Stimulated activated CD4-positive, alpha-beta T cell treated with anti-CD3 and anti-CD28 coated beads, TNF-alpha, amount 100 ng/mL, for 1 hour (primary cell): ENCODE data around the gene IFNA14.
"Not testable (repeated sequence)": the region's sequence is repeated elsewhere in the genome, so short reads cannot be mapped to it uniquely, and the experiment has no call there.

Experiments used
- DNase-seq, 3 donors: peaks; one replicate each; pipeline ENCODE4 v3.0.0-alpha.2; 2020; ENCODE audit warnings: low read depth in 3 of 3, low spot score in 1 of 3

IFNA14 gene

DNA sequence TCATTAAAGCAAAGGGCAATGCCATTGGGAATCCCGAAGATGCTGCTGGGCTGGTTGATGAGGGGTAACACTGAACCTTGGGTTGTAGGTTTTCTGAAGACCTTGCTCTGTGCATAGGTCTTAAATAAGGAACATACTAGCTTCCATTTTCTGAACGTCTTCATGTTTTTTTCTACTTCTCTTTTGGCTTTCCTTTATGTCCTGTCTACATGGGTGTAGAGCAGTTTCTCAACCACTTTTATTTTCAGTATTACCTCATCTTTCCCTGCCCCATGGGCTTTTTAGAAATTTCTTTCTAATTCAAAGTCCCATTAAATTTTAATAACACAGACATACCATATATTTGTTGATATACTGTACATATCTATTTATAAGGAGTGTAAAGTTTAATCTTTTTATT lies at the start of gene IFNA14:
Gene IFNA14, minus strand, starts transcription at position 95 of the 400 bp plus-strand sequence. Its CDS starts 70 bp downstream, at position 25.
- DNase-seq, result no peak

- no peak for DNase-seq
Observed at GRCh38 chr9:21287280-21287679, 47.5 kb upstream of the IFNA14 start.

DNA sequence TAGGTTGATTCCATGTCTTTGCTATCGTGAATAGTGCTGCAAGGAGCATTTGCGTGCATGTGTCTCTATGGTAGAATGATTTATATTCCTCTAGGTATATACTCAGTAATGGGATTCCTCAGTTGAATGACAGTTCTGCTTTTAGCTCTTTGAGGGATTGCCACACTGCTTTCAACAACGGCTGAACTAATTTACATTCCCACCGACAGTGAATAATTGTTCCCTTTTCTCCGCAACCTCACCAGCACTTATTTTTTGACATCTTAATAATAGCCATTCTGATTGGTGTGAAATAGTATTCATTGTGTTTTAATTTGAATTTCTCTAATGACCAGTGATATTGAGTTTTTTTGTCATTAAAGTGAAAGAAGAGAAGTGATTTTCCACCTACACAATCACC lies 46.9 kb upstream of the IFNA14 start:
- DNase-seq, result no peak

- no peak for DNase-seq
Observed at GRCh38 chr9:21286099-21286498, 46.3 kb upstream of the IFNA14 start.

DNA sequence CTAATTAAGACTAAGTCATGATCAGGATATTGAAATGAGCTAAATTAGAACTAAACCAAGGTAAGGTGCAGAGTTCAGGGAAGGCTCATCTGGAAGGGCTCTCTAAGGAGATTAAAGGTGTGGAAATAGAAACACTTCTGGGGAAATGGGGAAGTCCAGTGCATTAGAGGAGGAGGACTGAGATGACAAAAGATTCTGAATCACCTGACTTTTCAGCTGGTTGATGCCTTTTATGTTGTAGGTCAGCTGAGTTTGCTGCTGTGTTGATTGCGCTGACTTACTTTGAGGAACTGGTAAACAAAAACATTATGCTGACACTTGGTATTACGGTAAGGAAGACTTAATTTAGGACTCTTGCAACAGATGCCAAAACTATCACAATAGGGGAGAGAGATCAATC lies 41.5 kb upstream of the IFNA14 start:
- DNase-seq, result no peak

GRCh38 chr9:21268347-21268657 lies 28.5 kb upstream of the IFNA14 start:
- DNase-seq, result no peak

- DNase-seq, result no peak
Observed at GRCh38 chr9:21267485-21268346, 27.9 kb upstream of the IFNA14 start.

GRCh38 chr9:21266733-21267484 lies 27.1 kb upstream of the IFNA14 start:
- no peak for DNase-seq

- no peak for DNase-seq
Observed at GRCh38 chr9:21265421-21266189, 25.8 kb upstream of the IFNA14 start.

DNA sequence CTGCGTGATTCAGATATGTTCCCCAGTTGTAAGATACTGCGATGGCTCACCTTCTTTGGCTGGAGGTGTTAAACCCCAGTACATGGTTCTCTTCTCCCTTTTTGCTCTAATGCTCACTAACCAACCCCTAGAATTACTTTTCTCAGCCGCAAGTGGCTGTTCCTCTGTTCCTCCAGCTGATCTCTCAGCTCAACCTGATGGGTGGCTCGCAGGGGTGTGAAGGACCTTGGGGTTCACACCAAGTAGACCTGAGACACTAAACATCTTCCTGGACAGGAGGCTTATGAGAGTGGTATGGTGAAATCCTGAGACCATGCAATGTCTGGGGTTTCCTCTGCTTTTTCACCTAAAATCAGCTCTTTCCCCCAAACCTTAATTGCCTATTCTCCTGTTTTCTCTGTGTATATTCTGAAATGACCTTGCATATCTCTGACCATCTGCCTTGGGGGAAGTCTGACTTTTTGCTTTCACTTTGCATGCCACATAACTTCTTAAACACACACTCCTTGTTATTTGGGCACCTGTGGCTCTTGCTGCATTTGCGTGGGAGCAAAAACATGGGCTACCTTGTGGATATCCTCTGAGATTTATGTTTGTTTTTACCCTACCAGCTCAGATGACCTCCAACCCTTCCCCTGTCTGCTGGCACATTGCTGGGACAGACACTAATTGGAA lies 15.9 kb upstream of the IFNA14 start:
- DNase-seq, result no peak

DNA sequence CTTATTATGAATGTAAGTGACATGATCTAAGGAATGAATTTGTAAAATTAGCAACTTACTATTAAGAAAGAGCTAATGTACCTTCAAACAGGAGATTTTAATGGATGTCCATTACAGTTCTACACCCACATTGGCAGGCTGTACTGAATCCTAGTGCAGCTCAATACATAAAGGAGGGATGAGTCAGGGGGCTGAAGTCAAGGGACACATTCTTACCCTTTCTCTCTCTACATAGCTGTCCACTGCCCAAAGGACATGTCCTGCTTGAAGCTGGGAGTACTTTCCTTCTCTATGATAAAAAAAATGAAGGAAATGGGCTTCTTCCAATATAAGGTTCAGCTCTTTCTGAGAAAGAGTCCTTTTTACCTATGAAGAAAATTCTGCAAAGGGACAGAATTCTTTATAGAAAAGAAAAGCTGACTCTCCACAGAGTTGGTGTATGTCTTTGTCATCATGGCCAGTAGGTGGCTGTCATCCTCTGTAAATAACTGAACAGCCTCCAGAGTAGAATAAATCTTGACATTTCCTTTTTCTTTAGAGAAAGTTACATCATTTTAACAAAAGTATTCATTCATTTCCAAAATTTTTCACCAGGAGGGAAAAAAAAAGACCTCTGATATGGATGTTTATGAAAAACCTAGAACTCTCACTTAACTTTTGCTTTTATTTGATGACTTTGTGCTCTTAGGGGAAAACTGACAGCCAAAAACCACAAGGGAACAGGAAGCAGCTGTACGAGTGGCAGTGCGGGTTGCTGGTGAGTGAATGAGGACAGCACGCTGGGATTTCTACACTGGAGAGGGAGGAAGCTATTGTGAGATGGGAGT lies 13.1 kb upstream of the IFNA14 start:
- DNase-seq, result no peak

GRCh38 chr9:21251638-21252037 lies 11.8 kb upstream of the IFNA14 start:
- no peak for DNase-seq

- DNase-seq, result no peak
Observed at GRCh38 chr9:21251190-21251589, 11.4 kb upstream of the IFNA14 start.

- DNase-seq, result no peak
Observed at GRCh38 chr9:21244836-21245235, 5.0 kb upstream of the IFNA14 start.

- DNase-seq, result not testable (repeated sequence)
Observed at GRCh38 chr9:21236360-21236714, 3.5 kb downstream of the IFNA14 start.

DNA sequence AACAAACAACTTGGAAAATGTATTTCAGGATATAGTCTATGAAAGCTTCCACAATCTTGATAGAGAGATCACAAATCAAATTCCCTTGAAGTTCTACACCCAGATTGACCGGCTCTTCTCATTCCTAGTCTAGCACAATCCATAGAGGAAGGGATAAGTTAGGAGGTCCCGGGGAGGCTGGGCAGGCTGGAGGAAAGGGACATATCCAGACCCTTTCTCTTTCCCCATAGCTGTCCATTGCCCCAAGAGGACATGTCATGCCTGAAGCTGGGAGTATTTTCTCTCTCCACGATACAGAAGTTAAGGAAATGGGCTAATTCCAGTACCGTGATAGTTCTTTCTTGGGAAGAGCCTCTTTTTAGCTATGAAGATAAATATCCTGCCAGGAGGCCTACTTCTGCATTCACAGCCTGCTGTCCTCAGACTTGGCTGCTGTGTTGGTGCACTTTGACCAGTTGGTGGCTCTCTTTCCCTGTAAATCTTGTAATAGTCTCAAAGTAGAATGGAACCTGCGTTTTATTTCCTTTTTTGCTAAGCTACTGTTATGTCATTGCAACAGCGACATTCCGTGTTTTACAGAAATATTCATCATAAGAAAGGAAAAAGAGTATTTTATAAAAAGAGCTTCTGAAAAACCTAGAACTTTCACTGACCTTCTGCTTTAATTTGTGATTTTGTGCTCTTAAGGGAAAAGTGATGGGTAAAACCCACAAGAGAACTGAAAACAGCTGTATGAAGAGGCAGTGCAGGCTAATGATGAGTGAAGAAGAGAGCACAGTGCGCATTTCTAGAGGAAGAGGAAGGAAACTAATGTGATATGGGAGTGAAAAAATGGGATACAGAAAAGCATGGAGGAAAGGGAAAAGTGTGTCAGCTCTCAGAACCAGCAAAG lies 4.1 kb downstream of the IFNA14 start:
- not testable (repeated sequence) for DNase-seq

GRCh38 chr9:21234153-21234687 lies 5.6 kb downstream of the IFNA14 start:
- DNase-seq, result no peak

DNA sequence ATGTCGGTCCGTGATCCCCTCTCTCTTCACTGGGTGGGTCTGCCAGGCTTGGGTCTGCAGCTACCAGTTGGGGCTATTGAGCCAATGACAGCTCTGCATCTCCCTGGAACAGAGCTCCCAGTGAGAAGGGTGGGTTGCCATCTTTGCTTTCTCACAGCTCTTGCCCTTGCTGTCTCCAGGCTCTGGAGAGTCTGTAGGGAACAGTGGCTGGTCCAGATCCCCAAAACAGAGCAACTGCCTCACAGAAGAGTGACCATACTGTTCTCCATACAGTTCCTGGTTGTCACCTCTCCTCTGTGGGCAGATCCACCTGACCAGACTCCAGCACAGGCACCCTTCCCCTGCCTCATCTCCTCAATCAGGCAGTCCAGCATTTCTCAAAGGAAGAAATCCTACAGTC lies 6.5 kb downstream of the IFNA14 start:
- no peak for DNase-seq

GRCh38 chr9:21228122-21228521 lies 11.7 kb downstream of the IFNA14 start, which contains the start of gene IFNA17:
Gene IFNA17 (minus strand): TSS chr9:21228222. CDS start chr9:21228173, 49 bp downstream.
- DNase-seq, result no peak
